SU-DHL-6 (cell line): Measurements from ENCODE around the gene PTPN11.
A peak's percentile ranks its signal among the peaks of the same experiment; 100 is the strongest.

Experiments
- EZH2phosphoT487 ChIP-seq: fragments of 200-600 bp; sonication (generic), shearing (Covaris generic); conservative IDR thresholded peaks from 2 replicates; pipeline ENCODE4 v1.6.1; 2018; ENCODE audit warnings: mild to moderate bottlenecking, antibody characterized with exemption, low read length, moderate library complexity, mixed read lengths
- TF ChIP-seq, protein P1 (sequence below): fragments of 200-600 bp; sonication (generic); IDR thresholded peaks from one replicate; pipeline ENCODE4 v1.5.1; 2017; ENCODE audit warnings: antibody characterized with exemption, mild to moderate bottlenecking, low read length, moderate library complexity; ENCODE audit not compliant: insufficient read depth, poor library complexity, severe bottlenecking

- TF ChIP-seq, protein P1, sequence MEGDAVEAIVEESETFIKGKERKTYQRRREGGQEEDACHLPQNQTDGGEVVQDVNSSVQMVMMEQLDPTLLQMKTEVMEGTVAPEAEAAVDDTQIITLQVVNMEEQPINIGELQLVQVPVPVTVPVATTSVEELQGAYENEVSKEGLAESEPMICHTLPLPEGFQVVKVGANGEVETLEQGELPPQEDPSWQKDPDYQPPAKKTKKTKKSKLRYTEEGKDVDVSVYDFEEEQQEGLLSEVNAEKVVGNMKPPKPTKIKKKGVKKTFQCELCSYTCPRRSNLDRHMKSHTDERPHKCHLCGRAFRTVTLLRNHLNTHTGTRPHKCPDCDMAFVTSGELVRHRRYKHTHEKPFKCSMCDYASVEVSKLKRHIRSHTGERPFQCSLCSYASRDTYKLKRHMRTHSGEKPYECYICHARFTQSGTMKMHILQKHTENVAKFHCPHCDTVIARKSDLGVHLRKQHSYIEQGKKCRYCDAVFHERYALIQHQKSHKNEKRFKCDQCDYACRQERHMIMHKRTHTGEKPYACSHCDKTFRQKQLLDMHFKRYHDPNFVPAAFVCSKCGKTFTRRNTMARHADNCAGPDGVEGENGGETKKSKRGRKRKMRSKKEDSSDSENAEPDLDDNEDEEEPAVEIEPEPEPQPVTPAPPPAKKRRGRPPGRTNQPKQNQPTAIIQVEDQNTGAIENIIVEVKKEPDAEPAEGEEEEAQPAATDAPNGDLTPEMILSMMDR = peak; percentile 15
- TF ChIP-seq EZH2phosphoT487 = no peak
These were observed 54.3 kb downstream of the PTPN11 start for GRCh38 chr12:112473056-112473455.
